NCI-H446 (cell line): ENCODE data around the gene JPT1.
"Not testable (repeated sequence)": the region's sequence is repeated elsewhere in the genome, so short reads cannot be mapped to it uniquely, and the experiment has no call there.

ENCODE experiments used
- DNase-seq, 2 experiments: peaks; one replicate each; lab custom pipeline; 2025; lab: John Stamatoyannopoulos, UW

The JPT1 gene, protein sequence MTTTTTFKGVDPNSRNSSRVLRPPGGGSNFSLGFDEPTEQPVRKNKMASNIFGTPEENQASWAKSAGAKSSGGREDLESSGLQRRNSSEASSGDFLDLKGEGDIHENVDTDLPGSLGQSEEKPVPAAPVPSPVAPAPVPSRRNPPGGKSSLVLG

DNA sequence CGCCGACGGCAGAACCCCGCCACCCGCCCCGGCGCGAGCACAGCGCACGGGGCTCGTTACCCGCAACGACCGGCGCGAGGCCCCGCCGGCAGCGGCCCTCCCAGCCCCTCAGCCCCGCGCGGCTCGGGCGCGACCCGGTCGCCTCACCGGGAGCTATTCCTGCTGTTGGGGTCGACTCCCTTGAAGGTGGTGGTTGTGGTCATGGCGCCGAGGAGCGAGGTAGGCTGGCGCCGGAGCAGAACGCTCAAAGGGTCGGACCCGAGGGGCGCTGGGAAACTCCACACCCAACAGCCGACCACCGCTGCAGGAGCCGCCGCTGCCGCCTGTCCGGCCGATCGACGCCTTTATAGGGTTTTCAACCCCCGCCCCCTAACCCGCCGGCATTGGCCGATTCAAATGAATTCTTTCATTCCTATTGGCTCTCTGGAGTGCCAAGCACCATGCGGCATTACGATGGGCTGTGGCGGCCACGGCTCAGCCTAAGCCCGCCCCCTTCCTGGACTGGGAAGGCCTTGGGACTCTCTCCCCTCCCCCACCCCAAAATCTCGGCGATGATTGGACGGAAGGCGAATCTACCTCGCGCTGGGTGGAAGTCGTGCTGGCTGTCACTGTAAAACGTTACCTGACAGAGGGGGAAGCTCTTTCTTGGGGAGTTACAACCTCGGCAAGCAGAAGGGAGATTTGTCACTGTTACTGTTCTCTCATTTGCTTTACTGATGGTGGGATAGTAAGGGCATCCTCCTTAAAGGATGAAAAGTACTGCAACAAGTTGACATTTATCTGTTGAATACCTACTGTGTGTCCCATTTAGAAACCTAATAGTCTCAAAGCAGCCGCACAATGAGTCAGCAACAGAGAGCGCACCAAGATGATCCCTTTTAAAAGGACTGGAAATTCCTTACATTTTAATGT lies at the start of gene JPT1:
Gene JPT1 (minus strand): TSS at position 318 of the 912 bp plus-strand sequence. CDS start 115 bp downstream, at position 203.
- DNase-seq = peak; percentile 97 to 100

DNA sequence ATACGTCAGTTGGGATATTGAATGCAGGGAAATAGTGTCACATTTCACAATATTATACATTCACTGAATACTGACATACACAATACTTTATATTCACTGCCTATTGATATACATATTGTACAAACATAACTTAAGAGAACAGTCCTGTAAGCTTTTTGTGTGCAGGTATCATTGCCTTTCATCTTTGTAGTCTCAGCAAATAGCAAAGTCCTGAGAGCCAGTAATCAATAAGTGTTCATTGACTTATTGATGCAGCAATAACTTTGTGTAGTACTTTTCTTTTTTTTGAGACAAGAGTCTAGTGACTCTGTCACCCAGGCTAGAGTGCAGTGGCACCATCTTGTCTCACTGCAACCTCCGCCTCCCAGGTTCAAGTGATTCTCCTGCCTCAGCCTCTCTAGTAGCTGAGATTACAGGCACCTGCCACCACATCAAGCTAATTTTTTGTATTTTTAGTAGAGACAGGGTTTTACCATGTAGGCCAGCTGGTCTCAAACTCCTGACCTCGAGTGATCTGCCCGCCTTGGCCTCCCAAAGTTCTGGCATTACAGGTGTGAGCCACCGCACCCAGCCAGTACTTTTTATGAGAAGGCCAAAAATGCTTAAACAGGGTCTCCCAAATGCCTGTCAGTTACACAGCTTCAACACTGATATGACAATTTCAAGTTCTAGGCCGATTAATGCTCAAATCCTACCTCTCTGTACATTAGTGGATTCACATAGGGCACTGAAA lies 45.7 kb upstream of the JPT1 start:
- no peak for DNase-seq

DNA sequence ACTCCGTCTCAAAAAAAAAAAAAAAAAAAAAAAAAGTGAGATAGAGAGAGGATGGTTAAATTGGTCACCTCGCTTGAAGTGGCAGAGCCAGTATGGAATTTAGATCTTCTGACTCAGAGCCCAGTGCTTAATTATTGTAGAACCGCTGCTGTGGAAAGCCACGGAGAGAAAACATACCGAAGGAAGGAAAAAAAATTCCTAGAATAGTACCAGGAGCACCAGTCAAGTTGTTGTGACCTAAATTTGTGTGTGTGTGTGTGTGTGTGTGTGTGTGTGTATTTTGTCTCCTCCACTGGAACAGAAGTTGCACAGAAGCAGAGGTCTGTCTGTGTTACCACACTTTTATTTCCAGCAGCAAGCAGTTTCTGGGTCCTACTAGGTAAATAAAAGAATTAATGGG lies 40.6 kb upstream of the JPT1 start:
- DNase-seq = no peak

DNA sequence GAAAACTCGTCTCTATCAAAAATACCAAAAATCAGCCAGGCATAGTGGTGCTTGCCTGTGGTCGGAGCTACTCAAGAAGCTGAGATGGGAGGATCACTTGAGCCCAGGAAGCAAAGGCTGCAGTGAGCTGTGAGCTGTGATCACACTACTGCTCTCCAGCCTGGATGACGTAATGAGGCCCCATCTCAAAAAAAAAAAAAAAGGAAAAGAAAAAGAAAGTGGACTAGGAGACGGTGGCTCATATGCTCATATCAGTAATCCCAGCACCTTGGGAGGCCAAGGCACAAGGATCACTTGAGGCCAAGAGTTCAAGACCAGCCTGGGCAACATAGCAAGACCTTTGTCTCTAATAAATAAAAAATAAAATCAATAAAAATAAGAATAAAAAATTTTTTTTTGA lies 37.3 kb upstream of the JPT1 start:
- no peak for DNase-seq

DNA sequence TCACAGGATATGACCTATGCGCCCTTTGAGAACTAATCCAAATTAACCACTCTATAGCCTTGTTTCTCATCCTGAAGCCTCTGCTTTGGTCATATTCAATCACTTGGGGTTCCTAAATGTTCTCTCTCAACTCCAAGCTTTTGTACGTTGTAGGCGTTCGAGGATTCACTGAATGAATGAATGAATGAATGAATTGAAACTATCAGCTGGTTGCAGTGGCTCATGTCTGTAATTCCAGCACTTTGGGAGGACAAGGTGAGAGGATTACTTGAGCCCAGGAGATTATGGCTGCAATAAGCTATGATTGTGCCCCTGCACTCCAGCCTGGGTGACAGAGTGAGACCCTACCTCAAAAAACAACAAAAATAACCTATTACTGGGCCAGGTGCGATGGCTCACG lies 34.3 kb upstream of the JPT1 start:
- no peak for DNase-seq

DNA sequence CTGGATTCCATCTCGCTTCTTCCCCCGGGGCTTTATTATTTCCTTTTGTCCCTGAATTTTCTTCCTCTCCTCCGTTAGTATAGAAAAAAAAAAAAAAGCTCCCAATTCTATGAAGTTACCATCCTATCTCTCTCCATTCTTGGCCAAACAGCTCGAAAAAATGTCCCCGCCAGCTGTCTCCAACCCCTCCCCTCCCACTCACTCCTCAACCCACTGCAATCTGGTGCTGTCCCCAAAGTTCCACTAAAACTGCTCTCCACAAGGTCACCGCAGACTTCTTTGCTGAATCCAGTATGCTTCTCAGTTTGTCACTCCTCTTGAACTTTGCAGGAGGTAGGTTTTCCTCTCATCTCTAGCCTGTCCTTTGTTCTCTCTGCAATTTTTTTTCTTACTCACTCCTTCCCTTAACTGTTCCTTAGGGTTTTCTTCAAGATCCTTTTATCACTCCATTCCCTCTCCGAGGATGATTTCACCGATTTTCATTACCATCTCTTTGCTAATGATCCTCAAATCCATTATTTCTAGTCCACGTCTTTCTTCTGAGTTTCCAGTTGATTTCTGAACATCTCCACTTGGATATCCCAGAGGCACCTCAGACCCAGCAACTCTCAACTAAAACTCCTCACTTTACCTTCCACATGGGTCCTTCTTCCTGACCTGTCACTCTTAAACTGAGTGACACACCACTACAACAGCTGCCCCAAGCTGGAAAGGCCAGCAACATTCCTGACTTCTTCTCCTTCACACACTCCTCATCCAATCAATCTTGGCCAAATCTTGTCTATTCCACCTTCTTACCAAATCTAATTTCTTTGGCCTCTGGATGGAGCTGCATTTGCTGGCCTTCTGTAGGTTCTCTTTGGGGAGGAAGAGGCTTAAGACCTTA lies 29.9 kb upstream of the JPT1 start:
- no peak for DNase-seq

DNA sequence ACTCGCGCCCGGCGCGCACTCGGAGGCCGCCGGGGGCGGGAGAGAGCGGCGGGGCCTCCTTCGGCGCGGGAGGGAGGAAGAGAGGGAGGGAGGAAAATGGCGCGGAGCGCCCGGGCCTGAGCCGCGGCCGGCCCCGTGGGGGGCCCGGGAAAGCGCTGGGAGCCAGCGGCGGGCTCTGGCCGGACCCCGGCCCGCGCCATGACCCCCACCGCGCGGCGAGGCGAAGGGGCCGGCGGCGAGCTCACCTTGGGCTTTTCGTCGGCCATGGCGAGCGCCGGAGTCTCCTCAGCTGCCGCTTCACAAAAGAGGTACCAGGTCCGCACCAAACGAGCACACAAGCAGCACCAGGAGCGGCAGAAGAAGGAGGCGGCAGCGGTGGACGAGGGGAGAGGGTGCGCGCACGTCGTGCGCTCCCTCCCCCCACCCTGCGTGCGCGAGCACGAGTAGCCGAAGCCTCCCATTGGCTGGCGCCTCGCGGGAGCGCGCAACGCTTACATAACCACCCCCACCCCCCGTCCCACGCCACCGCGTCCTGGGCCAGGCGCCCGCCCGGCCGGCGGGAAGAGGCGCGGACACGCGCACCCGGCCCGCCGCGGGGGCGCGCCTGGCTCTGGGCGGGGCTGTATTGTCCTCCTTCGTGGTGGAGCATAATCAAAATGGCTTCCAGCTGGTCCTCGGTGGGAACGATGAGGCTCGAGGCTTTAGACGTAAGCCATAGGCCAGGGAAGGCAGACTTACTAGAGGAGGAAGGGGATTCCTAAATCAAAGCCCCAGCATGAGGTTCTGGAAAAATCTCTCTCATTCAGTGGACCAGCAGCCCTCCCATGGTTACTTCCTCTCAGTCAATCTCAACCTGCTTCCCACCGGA lies 28.5 kb upstream of the JPT1 start, which contains the start of gene SUMO2:
Gene SUMO2 (minus strand): TSS at position 391 of the 868 bp plus-strand sequence. CDS start 125 bp downstream, at position 266.
- peak; percentile 86 to 99 for DNase-seq

DNA sequence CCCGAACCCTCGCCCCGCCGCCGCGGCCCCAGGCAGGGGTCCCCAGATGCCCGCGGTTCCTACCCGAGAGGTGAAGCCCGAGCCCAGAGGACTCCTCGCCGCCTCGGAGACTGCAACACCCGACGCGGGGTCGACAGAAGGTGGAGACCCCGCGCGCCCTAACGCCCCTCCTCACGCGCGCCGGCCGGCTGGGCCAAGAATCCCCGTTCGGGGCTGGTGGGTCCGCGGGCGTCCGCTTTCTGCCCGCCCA lies 27.9 kb upstream of the JPT1 start:
- DNase-seq = no peak

DNA sequence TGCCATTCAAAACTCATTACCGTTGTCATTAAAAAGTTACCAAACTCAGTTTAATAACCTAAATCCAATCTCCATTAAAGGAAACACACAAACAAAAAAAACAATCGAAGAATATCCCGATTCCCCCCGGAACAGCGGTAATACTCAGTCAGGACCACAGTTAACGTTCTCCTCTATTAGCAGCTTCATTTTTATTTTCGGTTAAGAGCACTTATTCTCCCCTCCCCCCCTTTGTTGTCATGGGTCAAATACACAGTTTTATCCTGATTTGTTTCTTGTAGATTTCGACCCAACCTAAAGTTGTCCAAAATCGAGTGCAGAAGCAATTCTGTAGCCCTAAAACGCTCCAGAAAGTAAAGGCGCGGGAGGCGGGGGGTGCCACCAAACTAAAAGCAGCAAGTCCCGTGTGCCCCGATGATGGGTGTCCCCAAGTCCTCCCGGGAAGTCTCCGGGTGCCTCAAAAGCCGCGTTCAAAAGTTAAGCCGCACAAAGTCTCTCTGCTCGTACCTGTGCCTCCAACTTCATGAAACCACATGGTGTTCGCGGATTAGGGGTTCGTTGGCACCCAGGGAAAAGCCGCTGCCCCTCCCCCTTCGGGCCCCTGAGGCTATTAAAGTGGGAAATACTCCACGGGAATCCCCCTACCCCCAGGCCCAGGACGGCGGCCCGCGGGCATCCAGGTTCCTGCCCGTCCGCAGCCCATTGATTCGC lies 27.5 kb upstream of the JPT1 start:
- DNase-seq = no peak

DNA sequence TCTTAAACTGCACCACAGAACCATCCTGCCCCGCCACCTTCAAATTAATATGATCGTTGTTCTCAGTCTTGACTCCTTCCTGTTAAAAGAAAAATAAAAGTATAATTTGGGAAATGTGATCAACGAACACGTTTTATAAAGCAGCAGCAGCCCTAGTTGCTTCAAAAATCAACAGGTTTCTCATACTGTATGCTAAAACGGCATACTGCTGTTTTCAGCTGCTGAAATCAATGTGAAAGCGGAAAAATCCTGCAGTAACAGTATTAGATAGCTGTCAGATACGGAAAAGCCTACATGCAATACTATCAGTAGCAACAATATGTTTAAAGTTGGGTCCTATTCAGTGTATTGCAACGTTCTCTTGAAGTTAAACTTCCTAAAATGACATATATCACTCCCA lies 26.8 kb upstream of the JPT1 start:
- DNase-seq = no peak

DNA sequence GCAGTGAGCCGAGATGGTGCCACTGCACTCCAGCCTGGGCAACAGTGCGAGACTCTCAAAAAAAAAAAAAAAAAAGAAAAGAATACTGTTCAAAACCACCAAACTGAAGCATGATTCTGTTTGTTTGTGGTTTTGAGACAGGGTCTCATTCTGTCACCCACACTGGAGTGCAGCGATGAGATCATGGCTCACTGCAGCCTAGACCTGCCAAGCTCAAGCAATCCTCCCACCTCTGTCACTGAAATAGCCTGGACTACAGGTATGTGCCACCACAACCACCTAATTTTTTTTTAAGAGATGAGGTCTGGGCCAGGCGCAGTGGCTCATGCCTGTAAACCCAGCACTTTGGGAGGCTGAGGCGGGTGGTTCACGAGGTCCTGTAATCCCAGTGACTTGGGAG lies 24.1 kb upstream of the JPT1 start:
- DNase-seq = no peak

DNA sequence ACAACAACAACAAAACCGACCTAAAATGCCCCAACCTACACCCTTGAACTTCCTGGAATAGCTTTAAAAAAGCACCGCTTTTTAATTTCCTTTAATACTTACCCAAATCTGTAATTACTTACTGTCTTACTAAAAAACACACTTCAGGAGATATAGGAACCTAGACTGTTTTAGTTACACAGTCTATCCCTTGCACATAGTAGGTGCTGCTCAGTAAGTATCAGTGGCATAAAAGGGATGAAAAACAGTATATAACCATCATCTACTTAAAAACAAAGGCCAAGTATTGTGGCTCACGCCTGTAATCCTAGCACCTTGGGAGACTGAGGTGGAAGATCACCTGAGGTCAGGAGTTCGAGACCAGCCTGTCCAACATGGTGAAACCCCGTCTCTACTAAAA lies 22.3 kb upstream of the JPT1 start:
- no peak for DNase-seq

DNA sequence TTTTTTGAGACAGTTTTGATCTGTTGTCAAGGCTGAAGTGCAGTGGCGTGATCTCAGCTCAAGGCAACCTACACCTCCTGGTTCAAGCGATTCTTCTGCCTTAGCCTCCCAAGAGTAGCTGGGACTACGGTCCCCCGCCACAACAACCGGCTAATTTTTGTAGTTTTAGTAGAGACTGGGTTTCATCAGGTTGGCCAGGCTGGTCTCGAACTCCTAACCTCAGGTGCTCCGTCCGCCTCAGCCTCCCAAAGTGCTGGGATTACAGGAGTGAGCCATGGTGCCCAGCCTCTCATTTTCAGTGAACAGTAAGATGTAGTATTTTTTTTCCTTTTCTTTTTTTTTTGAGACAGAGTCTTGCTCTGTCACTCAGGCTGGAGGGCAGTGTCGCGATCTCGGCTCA lies 20.7 kb upstream of the JPT1 start:
- no peak for DNase-seq

DNA sequence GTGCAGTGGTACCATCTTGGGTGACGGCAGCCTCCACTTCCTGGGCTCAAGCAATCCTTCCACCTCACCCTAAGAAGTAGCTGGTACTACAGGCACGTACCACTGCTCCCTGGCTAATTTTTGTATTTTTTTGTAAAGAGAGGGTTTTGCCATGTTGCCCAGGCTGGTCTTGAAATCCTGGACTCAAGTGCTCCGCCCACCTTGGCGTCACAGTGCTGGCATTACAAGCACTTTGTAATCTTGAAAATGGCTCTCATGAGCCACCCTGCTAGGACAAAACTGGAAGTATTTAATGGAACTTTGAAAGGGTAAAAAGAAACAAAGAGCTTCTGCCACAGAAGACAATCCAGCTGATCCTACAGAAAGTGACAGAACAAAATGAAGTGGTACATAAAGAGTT lies 19.2 kb upstream of the JPT1 start:
- no peak for DNase-seq

DNA sequence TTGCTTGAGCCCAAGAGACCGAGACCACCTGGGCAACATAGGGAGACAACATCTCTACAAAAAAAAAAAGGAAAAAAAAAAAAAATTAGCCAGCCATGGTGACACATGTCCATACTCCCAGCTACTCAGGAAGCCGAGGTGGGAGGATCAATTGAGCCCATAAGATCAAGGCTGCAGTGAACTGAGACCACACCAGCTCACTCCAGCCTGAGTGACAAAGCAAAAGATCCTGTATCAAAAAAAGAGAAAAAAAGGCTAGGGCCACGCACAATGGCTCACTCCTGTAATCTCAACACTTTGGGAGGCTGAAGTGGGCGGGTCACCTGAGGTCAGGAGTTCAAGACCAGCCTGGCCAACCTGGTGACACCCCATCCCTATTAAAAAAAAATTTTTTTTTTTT lies 14.7 kb upstream of the JPT1 start:
- no peak for DNase-seq

DNA sequence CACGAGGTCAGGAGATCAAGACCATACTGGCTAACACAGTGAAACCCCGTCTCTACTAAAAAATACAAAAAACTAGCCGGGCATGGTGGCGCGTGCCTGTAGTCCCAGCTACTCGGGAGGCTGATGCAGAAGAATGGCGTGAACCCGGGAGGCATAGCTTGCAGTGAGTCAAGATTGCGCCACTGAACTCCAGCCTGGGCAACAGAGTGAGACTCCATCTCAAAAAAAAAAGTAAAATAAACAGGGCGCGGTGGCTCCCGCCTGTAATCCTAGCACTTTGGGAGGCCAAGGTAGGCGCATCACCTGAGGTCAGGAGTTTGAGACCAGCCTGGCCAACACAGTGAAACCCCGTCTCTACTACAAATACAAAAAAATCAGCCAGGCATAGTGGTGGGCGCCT lies 10.3 kb upstream of the JPT1 start:
- DNase-seq = not testable (repeated sequence)

DNA sequence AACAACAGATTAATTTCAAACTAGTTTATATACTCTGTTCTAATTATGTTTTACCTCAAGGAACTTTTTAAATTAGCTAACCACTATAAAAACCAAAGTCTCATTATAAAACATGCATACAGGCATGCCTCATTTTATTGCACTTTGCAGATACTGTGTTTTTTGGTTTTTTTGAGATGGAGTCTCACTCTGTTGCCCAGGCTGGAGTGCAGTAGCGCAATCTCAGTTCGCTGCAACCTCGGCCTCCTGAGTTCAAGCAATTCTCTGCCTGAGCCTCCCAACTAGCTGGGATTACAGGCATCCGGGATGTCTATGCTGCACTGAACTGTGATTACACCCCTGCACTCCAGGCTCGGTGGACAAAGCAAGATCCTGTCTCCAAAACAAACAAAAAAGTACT lies 8.8 kb upstream of the JPT1 start:
- no peak for DNase-seq

DNA sequence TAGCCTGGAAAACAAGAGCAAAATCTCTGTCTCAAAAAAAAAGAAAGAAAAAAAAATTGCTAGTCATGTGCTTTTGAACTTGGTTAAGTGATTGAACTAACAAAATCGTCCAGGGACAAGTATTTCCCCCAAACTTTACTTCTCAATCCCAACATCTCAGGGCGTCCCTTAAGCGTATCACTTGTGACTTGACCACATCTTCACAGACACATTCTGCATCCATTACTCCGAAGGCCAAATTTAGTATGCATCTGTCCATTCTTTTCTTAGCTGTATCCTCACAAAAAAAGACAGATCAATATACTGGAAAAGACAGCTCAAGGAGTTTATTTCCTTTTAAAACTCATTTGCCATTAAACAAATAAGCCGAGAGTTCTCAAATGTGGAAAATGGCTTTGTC lies 5.9 kb upstream of the JPT1 start:
- DNase-seq = no peak

DNA sequence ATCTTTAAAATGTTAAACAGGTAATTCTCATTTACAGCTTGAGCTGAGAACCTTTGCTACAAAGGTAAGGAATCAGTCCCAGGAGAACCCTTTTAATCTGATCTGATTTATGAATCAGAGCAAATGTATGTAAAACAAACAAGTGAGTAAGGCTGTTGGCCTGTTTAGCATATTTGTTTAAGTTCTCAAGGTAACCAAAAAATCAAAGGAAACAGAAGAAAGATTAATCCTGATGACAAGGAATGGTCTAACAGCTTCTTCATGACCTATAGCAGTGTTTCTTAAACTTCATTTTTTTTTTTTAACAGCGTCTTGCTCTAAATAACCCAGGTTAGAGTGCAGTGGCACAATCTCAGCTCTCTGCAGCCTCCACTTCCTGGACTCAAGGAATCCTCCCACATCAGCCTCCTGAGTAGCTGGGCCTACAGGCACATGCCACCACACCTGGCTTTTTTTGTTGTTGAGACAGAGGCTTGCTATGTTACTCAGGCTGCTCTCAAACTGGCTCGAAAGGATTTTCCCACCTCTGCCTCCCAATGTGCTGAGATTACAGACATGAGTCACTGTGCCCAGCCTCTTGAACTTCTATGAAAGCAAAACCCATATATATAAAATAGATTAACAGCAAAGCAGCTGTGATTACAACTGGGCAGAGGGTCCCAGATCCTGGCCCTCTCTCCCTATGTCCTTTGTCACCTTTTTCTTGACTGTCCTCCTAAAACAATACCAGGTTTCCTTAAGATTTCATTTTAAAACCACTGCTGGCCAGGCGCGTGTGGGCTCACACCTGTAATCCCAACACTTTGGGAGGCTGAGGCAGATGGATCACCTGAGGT lies 5.1 kb upstream of the JPT1 start:
- DNase-seq = no peak

DNA sequence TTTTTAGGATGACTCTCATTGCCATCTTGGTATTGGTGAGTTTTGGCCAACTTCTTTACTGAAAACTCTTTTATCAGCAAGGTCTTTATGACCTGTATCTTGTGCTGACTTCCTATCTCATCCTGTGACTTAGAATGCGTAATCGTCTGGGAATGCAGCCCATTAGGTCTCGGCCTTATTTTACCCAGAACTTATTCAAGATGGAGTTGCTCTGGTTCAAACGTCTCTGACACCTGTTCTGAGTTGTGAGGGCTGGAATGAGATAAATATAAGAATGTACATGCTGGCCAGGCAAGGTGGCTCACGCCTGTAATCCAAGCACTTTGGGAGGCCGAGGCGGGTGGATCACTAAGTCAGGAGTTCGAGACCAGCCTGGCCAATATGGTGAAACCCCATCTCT lies 4.2 kb upstream of the JPT1 start:
- DNase-seq = not testable (repeated sequence)
